Measurements from ENCODE around the gene ZBTB3. TPM values are rescaled to one million over a fixed set of nuclear protein-coding genes. Genes with fewer than 3 reads are reported as not detected.
"Not testable (repeated sequence)": the region's sequence is repeated elsewhere in the genome, so short reads cannot be mapped to it uniquely, and the experiment has no call there.

The ZBTB3 gene
- total and polyA plus RNA-seq, 2 of the 13 experiments (the other 11 are each of a cell fraction or from before 2014, with no cell fraction given), result 3.4 to 5.2 TPM

DNA sequence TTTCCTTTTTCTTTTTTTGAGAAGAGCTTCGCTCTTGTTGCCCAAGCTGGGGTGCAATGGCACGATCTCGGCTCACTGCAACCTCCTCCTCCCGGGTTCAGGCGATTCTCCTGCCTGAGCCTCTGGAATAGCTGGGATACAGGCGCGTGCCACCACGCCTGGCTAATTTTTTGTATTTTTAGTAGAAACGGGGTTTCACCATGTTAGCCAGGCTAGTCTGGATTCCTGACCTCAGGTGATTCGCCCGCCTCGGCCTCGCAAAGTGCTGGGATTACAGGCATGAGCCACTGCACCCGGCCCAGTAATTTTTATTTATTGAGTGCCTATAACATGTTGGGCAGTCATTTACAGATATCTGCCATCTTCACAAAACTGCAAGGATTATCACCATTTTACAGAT, 23.9 kb downstream of the ZBTB3 start:
- H3K4me2 ChIP-seq (ENCODE audit: low read depth, low read length), result peak overlapping the region; percentile 91
- H2AFZ ChIP-seq (ENCODE audit: low read length); in situ Hi-C loops (cut with HindIII; ENCODE audit: extremely low pct_ligation_motif_present, low pct_unique_long_range_greater_than_20kb); H3K9ac ChIP-seq (ENCODE audit: insufficient read depth, low read depth, low read length); BruUV-seq (replicated peaks); H3K27ac ChIP-seq (ENCODE audit: extremely low read length, insufficient read depth, low read length); H3K27me3 ChIP-seq (ENCODE audit: control insufficient read depth in 1 of 2, insufficient read depth in 2 of 2, low read length in 2 of 2); H3K36me3 ChIP-seq (replicated peaks in 1 of 2; ENCODE audit: control insufficient read depth in 1 of 2, insufficient read depth in 2 of 2, low read length in 2 of 2); FAIRE-seq; CTCF ChIA-PET (ENCODE audit: low intra/inter-chr PET ratio, low total read pairs); DNase-seq (ENCODE audit: low spot score); ATAC-seq; H3K9me3 ChIP-seq (ENCODE audit: low read length): not testable (repeated sequence)
- H3K4me1 ChIP-seq (ENCODE audit: insufficient read depth, low read length), result peaks cover 18% of the 10 kb centered on the region
- intact Hi-C loops (cut with micrococcal nuclease; ENCODE audit: unreplicated experiment), result loop anchor here (5.0 kb wide), 1 partner anchor 132 kb away; no protein-coding TSS in a partner anchor
- H3K4me3 ChIP-seq (replicated peaks in 1 of 3; ENCODE audit: insufficient read depth in 1 of 3, low read depth in 2 of 3, low read length in 3 of 3), result peak overlapping the region in 1 of 3 experiments; percentile 94; a peak in 1 of 6 replicates
- H3K79me2 ChIP-seq (ENCODE audit: insufficient read depth, low read length), result peaks cover 41% of the 10 kb centered on the region
- POLR2A ChIA-PET, result interaction anchor here (0.9 to 5.7 kb wide), 5 partner anchors 24 to 129 kb away, joined by 3 to 129 read pairs (median 6); partner anchors contain the start of genes MTA2, STX5, TMEM179B and WDR74
- 95% methylated on average over 14 of the region's 14 CpGs for WGBS (ENCODE audit: low lambda C conversion rate)
- peaks cover 17% of the 10 kb centered on the region for H4K20me1 ChIP-seq (ENCODE audit: insufficient read depth, low read length)

DNA sequence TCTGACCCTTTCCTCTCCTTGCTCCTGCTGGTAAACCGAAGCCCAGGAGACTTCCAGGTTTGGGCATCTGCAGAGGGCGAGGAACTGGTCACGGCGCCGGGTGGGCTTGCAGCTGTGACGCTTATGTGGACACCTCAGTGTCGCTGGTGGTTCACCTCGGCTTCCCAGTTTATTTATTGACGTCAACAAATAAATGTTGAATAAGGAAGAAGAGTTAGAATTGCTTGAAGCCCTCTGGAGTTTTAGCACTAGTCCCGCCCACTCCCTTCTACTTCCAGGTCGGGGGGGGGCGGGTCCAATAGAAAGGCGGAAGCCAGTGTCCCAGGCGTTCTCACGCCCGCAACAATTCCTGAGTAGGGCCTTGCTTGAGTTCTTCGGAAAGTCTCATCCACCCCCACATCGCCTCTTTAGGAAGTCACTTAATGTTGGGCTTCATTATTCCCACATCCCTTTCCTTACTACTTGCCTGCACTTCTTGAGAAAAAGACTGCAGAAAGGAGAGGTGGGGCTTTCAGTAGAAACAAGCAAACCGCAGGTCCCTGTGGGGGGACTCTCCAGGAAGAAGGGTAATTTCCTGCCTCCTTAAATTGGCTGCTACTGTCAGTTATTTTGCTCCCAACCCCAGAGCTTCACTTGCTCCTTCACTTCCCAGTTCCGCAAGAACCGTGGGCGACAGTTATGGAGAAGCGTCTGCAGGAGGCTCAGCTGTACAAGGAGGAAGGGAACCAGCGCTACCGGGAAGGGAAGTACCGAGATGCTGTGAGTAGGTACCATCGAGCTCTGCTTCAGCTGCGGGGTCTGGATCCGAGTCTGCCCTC, 25.6 kb downstream of the ZBTB3 start, which contains the start of gene TTC9C:
TTC9C (plus strand) TSS at position 316 of the 818 bp plus-strand sequence; CDS start at position 679, 363 bp downstream.
- Histone ChIP-seq H3K79me2 (ENCODE audit: insufficient read depth, low read length) (peaks cover 58% of the 10 kb centered on the region), H3K9me3 (ENCODE audit: low read length) (no peaks in the 10 kb centered on the region)
- WGBS (ENCODE audit: low lambda C conversion rate), result under 1% methylated on average over 26 of the region's 29 CpGs
- peak; percentile 27; the same call in 1 of the 2 replicates for TF ChIP-seq ZBTB8A (CRISPR knock-in tag; IDR thresholded peaks at IDR 0.05; ENCODE audit: borderline replicate concordance, low read depth)
- TF ChIP-seq, protein P1, sequence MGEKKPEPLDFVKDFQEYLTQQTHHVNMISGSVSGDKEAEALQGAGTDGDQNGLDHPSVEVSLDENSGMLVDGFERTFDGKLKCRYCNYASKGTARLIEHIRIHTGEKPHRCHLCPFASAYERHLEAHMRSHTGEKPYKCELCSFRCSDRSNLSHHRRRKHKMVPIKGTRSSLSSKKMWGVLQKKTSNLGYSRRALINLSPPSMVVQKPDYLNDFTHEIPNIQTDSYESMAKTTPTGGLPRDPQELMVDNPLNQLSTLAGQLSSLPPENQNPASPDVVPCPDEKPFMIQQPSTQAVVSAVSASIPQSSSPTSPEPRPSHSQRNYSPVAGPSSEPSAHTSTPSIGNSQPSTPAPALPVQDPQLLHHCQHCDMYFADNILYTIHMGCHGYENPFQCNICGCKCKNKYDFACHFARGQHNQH (CRISPR knock-in tag; IDR thresholded peaks at IDR 0.05), result no peak
- 0 out of 2 replicates have a peak, but pooled peaks have one; percentile 24 for TF ChIP-seq ZNF546 (CRISPR knock-in tag; conservative IDR thresholded peaks at IDR 0.05)
- no peak for TF ChIP-seq THYN1 (CRISPR knock-in tag; IDR thresholded peaks at IDR 0.05; ENCODE audit: borderline replicate concordance, low read depth)
- no peak for TF ChIP-seq ZNF510 (CRISPR knock-in tag; IDR thresholded peaks at IDR 0.05; ENCODE audit: low read depth)
- TF ChIP-seq ZNF616 (CRISPR knock-in tag; IDR thresholded peaks at IDR 0.05; ENCODE audit: low read depth), result no peak
- no peak for TF ChIP-seq NR3C1 (CRISPR knock-in tag; IDR thresholded peaks at IDR 0.05)
- no peak for TF ChIP-seq JUNB (CRISPR knock-in tag; IDR thresholded peaks at IDR 0.05; ENCODE audit: borderline replicate concordance)
- peak; percentile 50; the same call in 1 of the 2 replicates for TF ChIP-seq NFKB2 (CRISPR knock-in tag; IDR thresholded peaks at IDR 0.05; ENCODE audit: borderline replicate concordance)
- TF ChIP-seq PLRG1 (conservative IDR thresholded peaks at IDR 0.05), result no peak
- TF ChIP-seq SKI (IDR thresholded peaks at IDR 0.05; ENCODE audit: partially characterized antibody), result no peak
- TF ChIP-seq, protein P2, sequence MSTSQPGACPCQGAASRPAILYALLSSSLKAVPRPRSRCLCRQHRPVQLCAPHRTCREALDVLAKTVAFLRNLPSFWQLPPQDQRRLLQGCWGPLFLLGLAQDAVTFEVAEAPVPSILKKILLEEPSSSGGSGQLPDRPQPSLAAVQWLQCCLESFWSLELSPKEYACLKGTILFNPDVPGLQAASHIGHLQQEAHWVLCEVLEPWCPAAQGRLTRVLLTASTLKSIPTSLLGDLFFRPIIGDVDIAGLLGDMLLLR (CRISPR knock-in tag; IDR thresholded peaks at IDR 0.05), result no peak
- no peak for TF ChIP-seq ZNF839 (CRISPR knock-in tag; IDR thresholded peaks at IDR 0.05; ENCODE audit: borderline replicate concordance)
- TF ChIP-seq FLYWCH1 (CRISPR knock-in tag; IDR thresholded peaks at IDR 0.05), result no peak

More for the DNA sequence above, 25.6 kb downstream of the ZBTB3 start, which contains the start of gene TTC9C:
- H3K36me3 ChIP-seq (replicated peaks in 1 of 2; ENCODE audit: control insufficient read depth in 1 of 2, insufficient read depth in 2 of 2, low read length in 2 of 2), result peaks cover 1 to 18% of the 10 kb centered on the region in 2 experiments; a peak in 4 of 5 replicates
- ATAC-seq, result peak; percentile 74
- peak within 1 kb of the TSS; percentile 91 to 100 (median 94) for H3K4me3 ChIP-seq (replicated peaks in 1 of 3; ENCODE audit: insufficient read depth in 1 of 3, low read depth in 2 of 3, low read length in 3 of 3)
- peak within 1 kb of the TSS; percentile 91 for H3K4me2 ChIP-seq (ENCODE audit: low read depth, low read length)
- ChIA-PET CTCF (ENCODE audit: low intra/inter-chr PET ratio, low total read pairs) (interaction anchor here (0.5 kb wide), 1 partner anchor 106 kb away, joined by 4 read pairs; no protein-coding TSS in a partner anchor), POLR2A (interaction anchor here (0.9 to 5.7 kb wide), 32 partner anchors 19 to 185 kb away, joined by 3 to 129 read pairs (median 10); partner anchors contain the start of genes AHNAK, B3GAT3, BSCL2 and C11orf98)
- H3K4me1 ChIP-seq (ENCODE audit: insufficient read depth, low read length), result peaks cover 34% of the 10 kb centered on the region
- H3K27ac ChIP-seq (ENCODE audit: extremely low read length, insufficient read depth, low read length), result peak within 1 kb of the TSS; percentile 99
- peaks cover 0 to 3% of the 10 kb centered on the region in 2 experiments; a peak in 1 of 5 replicates for H3K27me3 ChIP-seq (ENCODE audit: control insufficient read depth in 1 of 2, insufficient read depth in 2 of 2, low read length in 2 of 2)
- BruUV-seq (replicated peaks), result TSS peak; percentile 81
- no peak for FAIRE-seq
- H3K9ac ChIP-seq (ENCODE audit: insufficient read depth, low read depth, low read length), result peak within 1 kb of the TSS; percentile 95
- peak within 1 kb of the TSS; percentile 76 for H2AFZ ChIP-seq (ENCODE audit: low read length)
- peaks cover 30% of the 10 kb centered on the region for H4K20me1 ChIP-seq (ENCODE audit: insufficient read depth, low read length)
- in situ Hi-C loops (cut with HindIII; ENCODE audit: extremely low pct_ligation_motif_present, low pct_unique_long_range_greater_than_20kb) (no loop called here), intact Hi-C loops (cut with micrococcal nuclease; ENCODE audit: unreplicated experiment) (loop anchor here (1.0 to 5.0 kb wide), 3 partner anchors 41 to 114 kb away; partner anchors contain the start of gene TMEM179B)
- DNase-seq (ENCODE audit: low spot score), result peak; percentile 80
